Tibial artery (tissue), 4 donors: ENCODE data around the gene CPO.

Experiments used
- DNase-seq, 2 donors: peaks; one replicate each; pipeline ENCODE4 v3.0.0-alpha.2; 2019
- H3K27ac ChIP-seq, 2 donors: fragments of 200-600 bp; sonication (generic) in 1 of 2; 1 replicate in 1 of 2; 2 replicates in 1 of 2; pipeline ENCODE4 v1.5.1; 2018 to 2019; ENCODE audit warnings: mild to moderate bottlenecking in 1 of 2
- H3K27me3 ChIP-seq, 2 donors: fragments of 200-600 bp; sonication (generic) in 1 of 2; one replicate each; pipeline versions ENCODE4 v1.5.1 to v1.6.0; 2016 to 2019
- H3K36me3 ChIP-seq, 3 donors: fragments of 200-600 bp; sonication (generic) in 2 of 3; one replicate each; pipeline ENCODE4 v1.5.1; 2016 to 2019; ENCODE audit warnings: mild to moderate bottlenecking in 2 of 3
- H3K4me1 ChIP-seq, 4 donors: fragments of 200-600 bp; sonication (generic) in 2 of 4; 1 replicate in 3 of 4; 2 replicates in 1 of 4; pipeline ENCODE4 v1.5.1; 2016 to 2019
- H3K4me3 ChIP-seq, 2 donors: fragments of 200-600 bp; sonication (generic) in 1 of 2; 1 replicate in 1 of 2; 2 replicates in 1 of 2; pipeline ENCODE4 v1.5.1; 2018 to 2019; ENCODE audit warnings: mild to moderate bottlenecking in 2 of 2
- H3K9me3 ChIP-seq, 3 donors: fragments of 200-600 bp; sonication (generic) in 1 of 3; one replicate each; pipeline ENCODE4 v1.5.1; 2016 to 2019
- CTCF ChIP-seq, 2 experiments: fragments of 200-600 bp in 1 of 2; fragments of 450-650 bp in 1 of 2; IDR thresholded peaks; one replicate each; pipeline ENCODE4 v1.5.1; 2017 to 2019; ENCODE audit warnings: antibody characterized with exemption in 2 of 2, mild to moderate bottlenecking in 1 of 2, moderate library complexity in 1 of 2
- intact Hi-C: fragments of 100-400 bp; cut with DNase I; formaldehyde crosslinking; loops from one replicate; pipeline ENCODE4 v1.15.0; 2023; ENCODE audit warnings: low total_unique reads

The CPO gene

GRCh38 chr2:206981086-206981674 lies 41.9 kb downstream of the CPO start:
- Histone ChIP-seq H3K9me3 (no peaks in the 10 kb centered on the region), H3K4me3 (no peak overlapping the region), H3K4me1 (peaks cover 0 to 10% (median 3%) of the 10 kb centered on the region in 4 donors), H3K27me3 (no peaks in the 10 kb centered on the region), H3K36me3 (no peaks in the 10 kb centered on the region), H3K27ac (no peak overlapping the region)
- no peak for TF ChIP-seq CTCF (IDR thresholded peaks at IDR 0.05)
- no peak for DNase-seq
- intact Hi-C loops: loop anchor here (10.0 kb wide), 1 partner anchor 176 kb away; no protein-coding TSS in a partner anchor

GRCh38 chr2:206981739-206982340 lies 42.5 kb downstream of the CPO start:
- peak; percentile 89 to 97 for TF ChIP-seq CTCF (IDR thresholded peaks at IDR 0.05)
- Histone ChIP-seq H3K27me3 (no peaks in the 10 kb centered on the region), H3K4me1 (peaks cover 0 to 10% (median 3%) of the 10 kb centered on the region in 4 donors), H3K27ac (no peak overlapping the region), H3K36me3 (no peaks in the 10 kb centered on the region), H3K9me3 (no peaks in the 10 kb centered on the region), H3K4me3 (peak overlapping the region in 1 of 2 donors; percentile 11)
- DNase-seq: peak; percentile 73 to 84
- intact Hi-C loops: loop anchor here (1.0 to 10.0 kb wide), 2 partner anchors 177 to 491 kb away; no protein-coding TSS in a partner anchor

- no peak for TF ChIP-seq CTCF (IDR thresholded peaks at IDR 0.05)
- Histone ChIP-seq H3K4me1 (peaks cover 0 to 10% (median 3%) of the 10 kb centered on the region in 4 donors), H3K36me3 (no peaks in the 10 kb centered on the region), H3K9me3 (no peaks in the 10 kb centered on the region), H3K27ac (no peak overlapping the region), H3K4me3 (no peak overlapping the region), H3K27me3 (no peaks in the 10 kb centered on the region)
- intact Hi-C loops: loop anchor here (1.0 to 10.0 kb wide), 2 partner anchors 178 to 491 kb away; no protein-coding TSS in a partner anchor
- no peak for DNase-seq
Observed at GRCh38 chr2:206982360-206982955, 43.1 kb downstream of the CPO start.

GRCh38 chr2:206983161-206983859 lies 44.0 kb downstream of the CPO start:
- Histone ChIP-seq H3K4me3 (no peak overlapping the region), H3K36me3 (no peaks in the 10 kb centered on the region), H3K4me1 (peaks cover 0 to 10% (median 3%) of the 10 kb centered on the region in 4 donors), H3K27me3 (no peaks in the 10 kb centered on the region), H3K27ac (no peak overlapping the region), H3K9me3 (no peaks in the 10 kb centered on the region)
- no peak for DNase-seq
- intact Hi-C loops: loop anchor here (10.0 kb wide), 1 partner anchor 179 kb away; no protein-coding TSS in a partner anchor
- no peak for TF ChIP-seq CTCF (IDR thresholded peaks at IDR 0.05)

- TF ChIP-seq CTCF (IDR thresholded peaks at IDR 0.05): no peak
- H3K27me3 ChIP-seq: no peaks in the 10 kb centered on the region
- H3K9me3 ChIP-seq: no peaks in the 10 kb centered on the region
- H3K36me3 ChIP-seq: no peaks in the 10 kb centered on the region
- H3K27ac ChIP-seq: no peak overlapping the region
- H3K4me1 ChIP-seq: peaks cover 0 to 10% (median 3%) of the 10 kb centered on the region in 4 donors
- intact Hi-C loops: loop anchor here (10.0 kb wide), 1 partner anchor 179 kb away; no protein-coding TSS in a partner anchor
- no peak overlapping the region for H3K4me3 ChIP-seq
- DNase-seq: no peak
Observed at GRCh38 chr2:206984206-206984605, 44.9 kb downstream of the CPO start.
